K562 (cell line): ENCODE results near the gene TRIP6. TPM values are rescaled to one million over a fixed set of nuclear protein-coding genes. Genes with fewer than 3 reads are reported as not detected.

ENCODE experiments used
- ATAC-seq: fragments of 200-7000 bp; cut with Tn5 transposase; 3 replicates; pipeline ENCODE4 v1.9.1; 2020; ENCODE audit warnings: moderate library complexity
- BruUV-seq: library from RNA; stranded (reverse); fragments of 400-500 nt; replicated peaks from 2 replicates; lab custom pipeline; 2021; lab: Mats Ljungman, UMichigan
- CTCF ChIA-PET: fragments of 300-600 bp; formaldehyde crosslinking; extraction: SDS; loops from one replicate; lab custom pipeline; 2021; ENCODE audit warnings: low intra/inter-chr PET ratio; lab: Yijun Ruan, JAX
- POLR2A ChIA-PET: fragments of 300-600, 350-650 bp; sonication (Branson Sonifier 250); formaldehyde crosslinking; extraction: SDS; loops from one replicate; lab custom pipeline; 2021; ENCODE audit warnings: antibody characterized with exemption, inconsistent platforms; lab: Yijun Ruan, JAX
- DNase-seq, 4 experiments: peaks; one replicate each; pipeline versions ENCODE4 v3.0.0 to v3.0.0-alpha.2; 2011 to 2018; ENCODE audit warnings: low spot score in 3 of 4, mixed read lengths in 3 of 4; ENCODE audit errors: extremely low read depth in 1 of 4
- FAIRE-seq: peaks from 2 replicates; lab custom pipeline; 2011; peaks lifted over from hg19 to GRCh38; lab: Jason Lieb, UNC
- H2AFZ ChIP-seq: 2 replicates; pipeline ENCODE4 v1.6.0; 2011; ENCODE audit warnings: low read depth, low read length, control low read depth, inconsistent platforms
- H3K27ac ChIP-seq: fragments of 200-600 bp; 3 replicates; pipeline ENCODE4 v1.8.0; 2011; ENCODE audit warnings: low read depth, mild to moderate bottlenecking, control low read depth, inconsistent platforms, low read length, moderate library complexity, mixed read lengths; ENCODE audit errors: extremely low read depth
- H3K27me3 ChIP-seq, 2 experiments: fragments of 300-600 bp in 1 of 2; 2 replicates in 1 of 2; 3 replicates in 1 of 2; pipeline versions ENCODE4 v1.6.0 to v1.8.0; 2011; ENCODE audit warnings: inconsistent platforms in 2 of 2, low read length in 2 of 2, mild to moderate bottlenecking in 1 of 2, mixed read lengths in 1 of 2, moderate library complexity in 1 of 2; ENCODE audit not compliant: control insufficient read depth in 2 of 2, insufficient read depth in 2 of 2
- H3K36me3 ChIP-seq: fragments of 300-600 bp; 3 replicates; pipeline ENCODE4 v1.8.0; 2011; ENCODE audit warnings: mild to moderate bottlenecking, low read length, inconsistent platforms; ENCODE audit not compliant: control insufficient read depth, insufficient read depth
- H3K4me1 ChIP-seq, 2 experiments: fragments of 200-600 bp in 1 of 2; replicated peaks in 1 of 2; 2 replicates in 1 of 2; 3 replicates in 1 of 2; pipeline versions ENCODE4 v1.5.1 to v1.8.0; 2011; ENCODE audit warnings: inconsistent platforms in 2 of 2, low read length in 2 of 2, mild to moderate bottlenecking in 1 of 2, mixed read lengths in 1 of 2, moderate library complexity in 1 of 2; ENCODE audit not compliant: control insufficient read depth in 2 of 2, insufficient read depth in 2 of 2
- H3K4me2 ChIP-seq: 2 replicates; pipeline ENCODE4 v1.6.1; 2011; ENCODE audit warnings: low read length, control low read depth, inconsistent platforms, mixed read lengths; ENCODE audit not compliant: insufficient read depth
- H3K4me3 ChIP-seq: fragments of 200-600 bp; sonication (generic), shearing (Covaris generic); 2 replicates; pipeline ENCODE4 v1.5.1; 2016; ENCODE audit warnings: control low read depth, inconsistent platforms
- H3K79me2 ChIP-seq: fragments of 200-600 bp; 3 replicates; pipeline ENCODE4 v1.8.0; 2011; ENCODE audit warnings: low read length, inconsistent platforms; ENCODE audit not compliant: control insufficient read depth, insufficient read depth
- H3K9ac ChIP-seq, 2 experiments: 2 replicates each; pipeline versions ENCODE4 v1.6.0 to v1.6.1; 2011; ENCODE audit warnings: low read depth in 2 of 2, low read length in 2 of 2, control low read depth in 1 of 2, inconsistent platforms in 1 of 2, mild to moderate bottlenecking in 1 of 2, mixed read lengths in 1 of 2; ENCODE audit not compliant: insufficient read depth in 1 of 2
- H3K9me1 ChIP-seq: one replicate; pipeline ENCODE4 v1.6.0; 2011; ENCODE audit warnings: inconsistent platforms, mild to moderate bottlenecking, low read length, moderate library complexity; ENCODE audit not compliant: control insufficient read depth, insufficient read depth
- H3K9me3 ChIP-seq: replicated peaks from 2 replicates; pipeline ENCODE4 v1.5.1; 2011; ENCODE audit warnings: low read depth, low read length, inconsistent platforms; ENCODE audit not compliant: control insufficient read depth, insufficient read depth
- H4K20me1 ChIP-seq: replicated peaks from 2 replicates; pipeline ENCODE4 v1.6.1; 2011; ENCODE audit warnings: low read length, inconsistent platforms, mixed read lengths; ENCODE audit not compliant: control insufficient read depth, insufficient read depth
- BHLHE40 ChIP-seq: IDR thresholded peaks from 2 replicates; pipeline ENCODE4 v1.6.1; 2011; ENCODE audit warnings: low read length, improper control_type of control experiment
- CBX5 ChIP-seq: IDR thresholded peaks from 2 replicates; pipeline ENCODE4 v1.6.1; 2014; ENCODE audit warnings: low read depth, borderline replicate concordance
- CREM ChIP-seq: IDR thresholded peaks from 2 replicates; pipeline ENCODE4 v1.6.1; 2014; ENCODE audit warnings: antibody characterized with exemption, low read depth
- E2F1 ChIP-seq: sonication (generic); formaldehyde crosslinking; IDR thresholded peaks from 2 replicates; pipeline ENCODE4 v1.8.1; 2023; ENCODE audit warnings: mild to moderate bottlenecking, missing genetic modification reagents, moderate library complexity
- ELF1 ChIP-seq: fragments of 200-800 bp; sonication (Bioruptor generic); IDR thresholded peaks from 2 replicates; pipeline ENCODE4 v1.6.1; 2016; ENCODE audit warnings: missing genetic modification characterization, missing compliant biosample characterization
- HNRNPLL ChIP-seq: fragments of 200-400 bp; formaldehyde crosslinking; IDR thresholded peaks from 2 replicates; pipeline ENCODE4 v1.6.1; 2017; ENCODE audit warnings: low read length, low read depth, mild to moderate bottlenecking; ENCODE audit not compliant: poor library complexity, severe bottlenecking
- PHF20 ChIP-seq: fragments of 450-650 bp; IDR thresholded peaks from 2 replicates; pipeline ENCODE4 v1.6.1; 2018; ENCODE audit not compliant: partially characterized antibody
- PPARD ChIP-seq: fragments of 250-450 bp; sonication (Bioruptor Pico); IDR thresholded peaks from 2 replicates; pipeline ENCODE4 v1.8.0; 2022; ENCODE audit warnings: inconsistent platforms, mild to moderate bottlenecking, moderate library complexity
- RBFOX2 ChIP-seq: fragments of 200-400 bp; formaldehyde crosslinking; IDR thresholded peaks from 2 replicates; pipeline ENCODE4 v1.6.1; 2017; ENCODE audit warnings: low read depth, mild to moderate bottlenecking, low read length, moderate library complexity
- SLC30A9 ChIP-seq: fragments of 250-450 bp; sonication (Bioruptor Pico); IDR thresholded peaks from 2 replicates; pipeline ENCODE4 v1.8.0; 2022; ENCODE audit warnings: mild to moderate bottlenecking, moderate library complexity
- TBL1XR1 ChIP-seq, 2 experiments: IDR thresholded peaks; 2 replicates each; pipeline ENCODE4 v1.6.1; 2012; ENCODE audit warnings: improper control_type of control experiment in 2 of 2, low read length in 2 of 2, mild to moderate bottlenecking in 1 of 2
- ZNF77 ChIP-seq: fragments of 250-450 bp; sonication (Bioruptor Pico); IDR thresholded peaks from 2 replicates; pipeline ENCODE4 v1.5.0; 2020
- WGBS: fragments of 100-300 bp; shearing (Covaris generic); methylation state at CpG from one replicate; pipeline ENCODE4 v1.1.6; 2016; ENCODE audit warnings: low coverage, mixed read lengths; ENCODE audit not compliant: insufficient coverage; ENCODE audit errors: missing lambda C conversion rate; 5-methylcytosine and 5-hydroxymethylcytosine counted together
- in situ Hi-C: fragments of 300-500 bp; cut with MboI; formaldehyde crosslinking; loops from 4 replicates; pipeline ENCODE4 v1.15.0; 2018; ENCODE audit warnings: inconsistent platforms, mixed read lengths
- intact Hi-C: fragments of 100-400 bp; cut with micrococcal nuclease; formaldehyde crosslinking; loops from 2 replicates; pipeline ENCODE4 v1.14.2; 2022
- polyA plus RNA-seq, 8 experiments: library from polyadenylated mRNA; depleted of rRNA in 4 of 8; stranded (reverse) in 5 of 8; unstranded in 3 of 8; fragments of >200 nt; fragmentation: Nextera tagmentation in 2 of 8; fragmentation: Illumina TruSeq in 1 of 8; extraction: Ambion mirVana in 2 of 8; extraction: Trizol in 1 of 8; gene quantifications; 2 replicates each; pipeline versions ENCODE4 v1.2.1 to v1.2.3, GENCODE V29; 2011 to 2014; ENCODE audit warnings: inconsistent platforms in 1 of 8, missing spikeins in 1 of 8
- total RNA-seq, 7 experiments: library from RNA; depleted of rRNA in 6 of 7; stranded (reverse); fragments of >200 nt in 6 of 7; fragmentation: Illumina TruSeq in 2 of 7; extraction: Trizol in 2 of 7; gene quantifications; 2 replicates each; pipeline versions ENCODE4 v1.2.1 to v1.2.3, GENCODE V29; 2011 to 2021; ENCODE audit warnings: low replicate concordance in 1 of 7

The TRIP6 gene
- total and polyA plus RNA-seq, 9 of the 15 experiments (the other 6 are each of a cell fraction or from before 2014, with no cell fraction given) = 5.9 to 141 (median 54.0) TPM

- peak overlapping the region; percentile 89 for H3K27ac ChIP-seq
- no peak overlapping the region for H2AFZ ChIP-seq
- H3K9me1 ChIP-seq = peaks cover 5% of the 10 kb centered on the region
- peaks cover 62% of the 10 kb centered on the region for H3K36me3 ChIP-seq
- H4K20me1 ChIP-seq = peaks cover 28% of the 10 kb centered on the region
- BruUV-seq = TSS peak; percentile 65
- H3K9me3 ChIP-seq = no peaks in the 10 kb centered on the region
- peaks cover 27 to 70% of the 10 kb centered on the region in 2 experiments for H3K4me1 ChIP-seq
- H3K27me3 ChIP-seq = no peaks in the 10 kb centered on the region
- peak overlapping the region; percentile 83 for H3K4me2 ChIP-seq
- intact Hi-C loops = no loop called here
- FAIRE-seq = peak; percentile 87
- 15% methylated on average over 21 of the region's 21 CpGs for WGBS
- peak overlapping the region; percentile 86 to 100 for H3K9ac ChIP-seq
- ChIA-PET CTCF (no interaction called here), POLR2A (interaction anchor here (0.5 to 6.3 kb wide), 7 partner anchors 10 to 400 kb away, joined by 3 to 144 read pairs (median 3); partner anchors contain the start of gene SRRT)
- peak; percentile 37 for ATAC-seq
- H3K79me2 ChIP-seq = peaks cover 47% of the 10 kb centered on the region
- in situ Hi-C loops = no loop called here
- peak overlapping the region; percentile 70 for H3K4me3 ChIP-seq
- peak; percentile 41 to 88 (median 58) for DNase-seq
- TF ChIP-seq HNRNPLL (peak; percentile 24), PHF20 (peak; percentile 13), ZNF77 (CRISPR knock-in tag) (no peak), CREM (peak; percentile 79), E2F1 (no peak), CBX5 (no peak), BHLHE40 (peak; percentile 68), RBFOX2 (no peak; the same call in 1 of the 2 replicates), TBL1XR1 (IDR thresholded peaks at IDR 0.05; ENCODE audit: low read length in 2 of 2) (no peak), SLC30A9 (no peak), PPARD (no peak), ELF1 (peak; percentile 65)
Measured at GRCh38 chr7:100887516-100888290, 20.5 kb downstream of the TRIP6 start.
